GM21786 (cell line): ENCODE results near the gene PTPRN2.

Experiments used
- ATAC-seq: cut with Tn5 transposase; IDR thresholded peaks from one replicate; pipeline ENCODE4 v1.9.1; 2021; ENCODE audit not compliant: unreplicated experiment

PTPRN2 gene

GRCh38 chr7:158067219-158067930 is 520.2 kb downstream of the PTPRN2 start:
- ATAC-seq = no peak

- ATAC-seq = no peak
These were observed 521.5 kb downstream of the PTPRN2 start for GRCh38 chr7:158066085-158066484.

DNA sequence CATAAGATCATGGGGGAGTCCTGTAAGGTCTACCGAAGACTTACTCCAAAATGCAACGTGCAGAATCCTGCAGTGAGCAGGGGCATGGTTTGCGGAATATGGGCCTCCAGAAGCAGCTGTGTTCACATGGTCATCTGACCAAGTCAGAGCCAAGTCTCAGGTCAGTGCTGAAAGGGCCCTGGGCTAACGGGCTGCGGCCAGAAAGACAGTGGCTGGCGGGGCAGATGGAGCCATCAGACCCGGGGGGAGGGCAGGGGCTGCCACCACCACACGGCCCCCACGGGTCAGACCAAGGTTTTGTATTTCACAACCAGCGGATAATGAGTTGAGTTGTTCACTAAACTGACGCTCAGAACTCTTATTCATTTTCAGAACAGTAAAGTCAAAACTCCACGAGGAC is 522.3 kb downstream of the PTPRN2 start:
- ATAC-seq = no peak

- no peak for ATAC-seq
These were observed 523.0 kb downstream of the PTPRN2 start for GRCh38 chr7:158064631-158065030.

DNA sequence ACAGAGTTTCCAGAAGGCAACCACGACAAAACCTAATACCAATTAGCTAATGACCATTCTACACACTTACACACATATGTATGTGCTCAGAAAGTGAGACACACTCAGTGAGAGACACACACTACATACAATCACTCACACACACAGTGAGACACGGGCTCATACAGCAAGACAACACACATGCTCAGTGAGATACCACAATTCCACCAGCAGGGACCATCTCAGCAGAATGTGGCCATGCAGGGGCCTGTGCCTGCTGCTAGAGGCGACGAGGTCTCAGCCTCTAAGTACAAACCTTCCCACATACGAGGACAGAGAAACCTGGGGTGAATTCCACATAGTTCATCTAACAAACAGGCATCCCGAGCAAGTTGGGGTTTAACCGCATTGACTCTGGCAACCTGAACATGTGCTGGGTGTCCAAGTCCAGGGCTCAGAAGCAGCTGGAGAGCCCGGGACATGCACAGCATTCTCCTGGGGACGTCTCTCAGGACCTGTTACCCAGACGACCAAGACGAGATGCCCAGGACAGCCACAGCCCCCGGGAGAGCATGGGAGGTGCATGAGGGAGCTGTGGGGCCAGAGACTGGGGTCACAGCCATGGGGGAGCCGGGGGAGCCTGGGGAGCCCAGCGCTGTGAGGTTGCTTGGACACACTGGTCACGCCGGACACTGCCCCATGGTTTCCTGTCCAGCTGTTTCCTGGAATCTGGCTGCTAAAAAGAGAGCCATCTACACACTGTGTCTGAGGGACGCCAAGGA is 523.6 kb downstream of the PTPRN2 start:
- ATAC-seq = no peak

DNA sequence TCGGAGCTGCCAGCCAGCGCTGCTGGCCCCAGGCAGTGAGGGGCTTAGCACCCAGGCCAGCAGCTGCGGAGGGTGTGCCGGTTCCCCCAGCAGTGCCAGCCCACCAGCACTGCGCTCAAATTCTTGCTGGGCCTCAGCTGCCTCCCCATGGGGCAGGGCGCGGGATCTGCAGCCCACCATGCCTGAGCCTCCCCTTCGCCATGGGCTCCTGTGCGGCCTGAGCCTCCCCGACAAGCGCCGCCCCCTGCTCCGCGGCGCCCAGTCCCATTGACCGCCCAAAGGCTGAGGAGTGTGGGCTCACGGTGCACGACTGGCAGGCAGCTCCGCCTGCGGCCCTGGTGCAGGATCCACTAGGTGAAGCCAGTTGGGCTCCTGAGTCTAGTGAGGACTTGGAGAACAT is 525.0 kb downstream of the PTPRN2 start:
- no peak for ATAC-seq

GRCh38 chr7:158061884-158062656 is 525.6 kb downstream of the PTPRN2 start:
- no peak for ATAC-seq

DNA sequence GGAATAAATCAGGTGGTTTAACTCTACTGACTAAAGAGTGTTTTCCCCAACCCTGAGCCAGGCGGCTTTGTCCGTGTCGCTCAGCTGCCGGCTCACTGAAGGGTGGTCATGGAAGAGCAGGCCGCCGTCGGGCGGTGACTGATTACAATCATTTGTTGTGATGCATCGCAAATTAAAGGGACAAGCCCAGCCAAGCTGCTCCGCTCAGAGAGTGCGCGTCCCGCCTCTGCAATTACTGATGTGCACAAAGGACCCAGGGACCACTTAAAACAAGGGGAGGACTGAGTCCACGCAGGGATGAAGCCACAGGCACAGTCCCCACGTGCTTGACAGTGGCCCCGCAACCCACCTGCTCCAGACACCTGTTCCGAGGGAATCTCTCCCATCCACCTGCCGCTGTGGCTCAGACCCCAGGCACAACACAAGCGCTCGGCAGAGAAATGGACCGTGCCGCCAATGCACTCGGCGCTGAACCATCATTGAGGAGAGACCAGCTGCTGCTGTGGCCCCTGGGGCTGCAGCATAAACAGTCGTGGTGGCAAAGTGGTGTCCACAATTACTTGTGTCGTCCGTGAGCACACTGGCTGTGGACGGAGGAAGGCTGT is 526.5 kb downstream of the PTPRN2 start:
- ATAC-seq = no peak

- no peak for ATAC-seq
These were observed 527.4 kb downstream of the PTPRN2 start for GRCh38 chr7:158060216-158060615.

- no peak for ATAC-seq
These were observed 530.2 kb downstream of the PTPRN2 start for GRCh38 chr7:158057446-158057845.

DNA sequence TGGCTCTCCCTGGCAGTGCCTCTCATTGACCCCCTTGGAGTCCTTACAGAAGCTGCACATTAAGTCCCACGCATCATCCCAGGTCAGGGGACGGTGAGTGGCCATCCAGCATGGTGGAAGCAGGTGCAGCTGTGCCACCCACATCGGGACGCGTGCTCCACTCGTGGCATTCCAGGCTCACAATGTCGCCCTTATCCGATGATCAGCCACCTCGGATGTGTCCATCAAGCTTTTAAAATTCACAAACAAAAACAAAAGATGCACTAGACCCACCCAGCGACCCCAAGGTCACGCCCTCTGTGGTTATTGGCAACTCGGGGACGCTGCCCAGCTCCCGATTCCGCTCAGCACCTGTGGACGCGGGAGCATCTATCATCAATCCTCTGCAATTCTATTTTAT is 530.9 kb downstream of the PTPRN2 start:
- ATAC-seq = no peak

DNA sequence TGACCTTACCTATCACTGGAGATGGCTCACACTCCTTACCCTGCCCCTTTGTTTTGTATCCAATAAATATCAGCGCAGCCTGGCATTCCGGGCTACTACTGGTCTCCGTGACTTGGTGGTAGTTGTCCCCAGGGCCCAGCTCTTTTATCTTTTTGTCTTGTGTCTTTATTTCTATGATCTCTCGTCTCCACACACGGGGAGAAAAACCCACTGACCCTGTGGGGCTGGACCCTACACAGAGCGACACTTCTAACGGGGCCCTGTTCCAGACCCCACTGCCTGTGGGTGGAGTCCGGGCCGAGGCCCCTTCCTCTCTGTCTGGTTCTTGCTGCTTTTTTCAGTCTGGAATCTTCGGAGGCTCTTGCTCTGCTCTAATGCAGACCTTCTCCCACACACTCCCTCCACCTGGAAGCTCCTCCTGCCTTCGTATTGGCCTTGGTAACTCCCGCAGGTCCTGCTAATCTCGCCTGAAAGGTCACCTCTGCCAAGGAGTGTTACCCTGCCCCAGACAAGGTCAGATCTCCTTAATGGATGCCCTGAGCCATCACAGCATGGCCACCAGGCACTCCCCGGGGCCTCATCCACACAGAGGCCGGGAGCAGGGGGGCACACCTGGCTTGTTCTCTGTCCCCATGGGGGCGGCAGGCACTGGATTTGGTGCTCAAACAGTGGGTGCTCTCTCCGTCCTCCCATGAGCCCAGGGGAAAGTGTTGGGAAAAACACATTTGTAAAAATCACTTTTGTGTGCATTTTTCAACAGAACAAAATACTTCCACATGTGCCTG is 531.7 kb downstream of the PTPRN2 start:
- ATAC-seq = no peak

DNA sequence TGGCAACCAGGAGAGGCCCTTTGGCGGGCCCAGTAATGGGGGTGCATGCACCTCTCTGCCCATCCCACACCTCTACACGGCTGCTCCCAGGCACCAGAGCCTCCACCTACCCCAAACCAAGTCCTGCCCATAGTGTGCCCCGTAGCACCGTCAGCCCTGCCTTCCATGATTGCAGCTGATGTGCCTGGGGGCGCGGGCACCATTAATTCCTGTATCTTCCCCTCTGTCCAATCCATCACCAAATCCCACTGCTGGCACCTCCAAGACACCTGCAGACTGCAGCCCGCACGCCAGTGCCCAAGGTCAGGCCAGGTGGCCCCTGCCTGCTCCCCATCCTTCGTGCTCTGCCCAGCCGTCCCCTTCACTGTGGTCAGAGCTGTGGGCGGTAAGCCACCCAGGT is 533.0 kb downstream of the PTPRN2 start:
- ATAC-seq = no peak

- ATAC-seq = no peak
These were observed 533.5 kb downstream of the PTPRN2 start for GRCh38 chr7:158054081-158054480.

DNA sequence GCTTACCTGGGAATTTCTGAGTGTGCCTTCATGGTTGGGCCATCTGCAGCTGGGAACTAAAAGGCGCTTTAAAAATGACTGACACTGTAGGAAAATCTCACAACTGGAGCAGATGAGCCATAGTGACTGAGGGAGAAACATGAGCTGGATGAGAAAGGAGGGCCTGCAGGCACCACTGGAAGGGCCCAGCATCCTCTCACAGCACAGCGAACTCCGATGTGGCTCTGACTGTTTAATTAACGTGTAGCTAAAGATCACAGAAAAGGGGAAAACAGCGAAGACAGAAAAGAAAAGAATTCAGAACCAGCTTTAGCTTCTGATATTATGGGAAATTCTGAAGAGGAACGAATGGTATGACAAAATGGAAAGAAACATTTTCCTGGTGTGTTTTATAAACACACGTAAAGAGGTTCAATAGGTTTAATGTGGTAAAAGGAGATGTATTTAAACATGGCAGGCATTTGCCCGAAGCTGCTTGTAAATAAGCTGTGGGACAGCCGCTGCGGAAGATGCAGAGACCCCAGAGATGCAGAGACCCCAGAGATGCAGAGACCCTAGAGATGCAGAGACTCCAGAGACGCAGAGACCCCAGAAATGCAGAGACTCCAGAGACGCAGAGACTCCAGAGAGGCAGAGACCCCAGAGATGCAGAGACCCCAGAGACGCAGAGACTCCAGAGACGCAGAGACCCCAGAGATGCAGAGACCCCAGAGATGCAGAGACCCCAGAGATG is 534.3 kb downstream of the PTPRN2 start:
- ATAC-seq = no peak

DNA sequence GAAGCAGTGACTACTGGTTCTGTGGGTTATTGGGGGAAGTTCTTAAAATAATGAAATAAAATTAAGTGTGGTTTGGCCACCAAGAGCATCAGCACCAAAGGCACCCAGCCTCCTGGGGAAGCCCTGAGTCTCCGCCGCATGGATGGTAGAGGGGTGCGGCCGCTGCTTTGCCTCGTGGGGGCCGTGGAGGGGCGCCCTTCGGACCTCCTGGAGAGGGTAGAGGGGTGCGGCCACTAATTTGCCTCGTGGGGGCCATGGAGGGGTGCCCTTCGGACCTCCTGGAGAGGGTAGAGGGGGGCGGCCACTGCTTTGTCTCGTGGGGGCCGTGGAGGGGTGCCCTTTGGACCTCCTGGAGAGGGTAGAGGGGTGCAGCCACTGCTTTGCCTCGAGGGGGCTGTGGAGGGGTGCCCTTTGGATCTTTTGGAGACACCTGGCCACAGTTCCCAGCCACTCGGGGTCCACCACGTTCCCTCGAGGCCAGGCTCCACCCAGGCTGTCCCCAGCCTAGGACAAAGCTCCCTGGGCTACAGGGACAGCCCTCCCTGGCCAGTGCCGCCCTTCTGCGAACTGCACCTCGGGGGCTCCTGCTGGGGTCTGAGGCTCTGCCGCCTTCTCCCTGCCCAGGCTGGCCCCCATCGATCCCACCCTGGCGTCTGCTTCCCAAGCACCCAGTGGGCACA is 535.1 kb downstream of the PTPRN2 start:
- ATAC-seq = no peak

DNA sequence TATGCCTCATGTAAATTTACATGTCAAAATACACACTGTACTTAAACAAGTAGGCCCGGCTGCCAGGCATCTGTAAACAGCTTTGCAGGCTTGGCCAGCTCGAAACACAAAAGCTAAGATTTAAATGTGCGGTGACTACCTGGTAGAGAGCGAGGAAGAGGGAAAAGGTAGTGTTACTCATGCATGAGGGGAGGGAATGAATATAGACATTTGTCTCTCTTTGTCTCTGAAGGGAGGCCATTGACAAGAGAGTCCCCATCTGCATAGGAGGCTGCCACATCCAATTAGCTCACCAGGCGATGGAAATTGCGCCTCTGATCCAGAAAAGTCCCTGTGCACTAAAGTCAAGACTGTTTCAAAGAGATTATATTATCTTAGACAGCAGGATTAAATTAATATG is 535.8 kb downstream of the PTPRN2 start:
- ATAC-seq = no peak

- no peak for ATAC-seq
These were observed 536.5 kb downstream of the PTPRN2 start for GRCh38 chr7:158050978-158051651.

- ATAC-seq = no peak
These were observed 537.1 kb downstream of the PTPRN2 start for GRCh38 chr7:158050441-158050977.
